ENCODE results near the gene MSRB3.
"Not testable (repeated sequence)": the region's sequence is repeated elsewhere in the genome, so short reads cannot be mapped to it uniquely, and the experiment has no call there.

MSRB3 gene

GRCh38 chr12:65407388-65408149 is 129.1 kb downstream of the MSRB3 start:
- DNase-seq, result no peak

- DNase-seq, result no peak
Observed at GRCh38 chr12:65408441-65408840, 130.0 kb downstream of the MSRB3 start.

- DNase-seq, result no peak
Observed at GRCh38 chr12:65409726-65410125, 131.2 kb downstream of the MSRB3 start.

GRCh38 chr12:65411171-65411570 is 132.7 kb downstream of the MSRB3 start:
- no peak for DNase-seq

GRCh38 chr12:65414526-65414925 is 136.0 kb downstream of the MSRB3 start:
- DNase-seq, result no peak

GRCh38 chr12:65415826-65416225 is 137.3 kb downstream of the MSRB3 start:
- DNase-seq, result no peak

- no peak for DNase-seq
Observed at GRCh38 chr12:65419284-65420072, 141.0 kb downstream of the MSRB3 start.

GRCh38 chr12:65420941-65421340 is 142.5 kb downstream of the MSRB3 start:
- no peak for DNase-seq

GRCh38 chr12:65427646-65428045 is 149.2 kb downstream of the MSRB3 start:
- no peak for DNase-seq

- DNase-seq, result no peak
Observed at GRCh38 chr12:65430006-65430405, 151.5 kb downstream of the MSRB3 start.

GRCh38 chr12:65430571-65431306 is 152.3 kb downstream of the MSRB3 start:
- no peak for DNase-seq

- no peak for DNase-seq
Observed at GRCh38 chr12:65432114-65432513, 153.6 kb downstream of the MSRB3 start.

GRCh38 chr12:65432651-65433050 is 154.2 kb downstream of the MSRB3 start:
- DNase-seq, result no peak

- DNase-seq, result no peak
Observed at GRCh38 chr12:65434737-65435136, 156.3 kb downstream of the MSRB3 start.

GRCh38 chr12:65443038-65443437 is 164.6 kb downstream of the MSRB3 start:
- DNase-seq, result no peak

GRCh38 chr12:65444996-65445395 is 166.5 kb downstream of the MSRB3 start:
- DNase-seq, result no peak

- DNase-seq, result no peak
Observed at GRCh38 chr12:65446901-65447300, 168.4 kb downstream of the MSRB3 start.

GRCh38 chr12:65449400-65449799 is 170.9 kb downstream of the MSRB3 start:
- DNase-seq, result no peak

- DNase-seq, result no peak
Observed at GRCh38 chr12:65450625-65451024, 172.1 kb downstream of the MSRB3 start.

- no peak for DNase-seq
Observed at GRCh38 chr12:65454115-65454787, 175.8 kb downstream of the MSRB3 start.

GRCh38 chr12:65457341-65457740 is 178.9 kb downstream of the MSRB3 start:
- not testable (repeated sequence) for DNase-seq

GRCh38 chr12:65458718-65459117 is 180.2 kb downstream of the MSRB3 start:
- DNase-seq, result no peak

- DNase-seq, result no peak
Observed at GRCh38 chr12:65459545-65459944, 181.1 kb downstream of the MSRB3 start.
